DND-41 (cell line): ENCODE data around the gene TIE1.

Experiments used
- ATAC-seq: fragments of 200-7000 bp; cut with Tn5 transposase; 3 replicates; pipeline ENCODE4 v1.9.1; 2021; ENCODE audit warnings: low read depth; ENCODE audit not compliant: insufficient read depth
- DNase-seq: peaks from one replicate; pipeline ENCODE4 v3.0.0-alpha.2; 2020
- H2AFZ ChIP-seq: 2 replicates; pipeline ENCODE4 v1.6.0; 2012; ENCODE audit warnings: low read depth, low read length
- H3K27ac ChIP-seq: 2 replicates; pipeline ENCODE4 v1.5.1; 2012; ENCODE audit warnings: low read length, inconsistent platforms
- H3K27me3 ChIP-seq: fragments of 200-600 bp; sonication (generic); 2 replicates; pipeline ENCODE4 v1.6.0; 2012; ENCODE audit warnings: low read length, mild to moderate bottlenecking, inconsistent platforms; ENCODE audit not compliant: insufficient read depth, poor library complexity
- H3K36me3 ChIP-seq: 2 replicates; pipeline ENCODE4 v1.5.1; 2012; ENCODE audit warnings: low read length, inconsistent platforms; ENCODE audit not compliant: insufficient read depth
- H3K4me1 ChIP-seq: 2 replicates; pipeline ENCODE4 v1.5.1; 2012; ENCODE audit warnings: mild to moderate bottlenecking, low read length; ENCODE audit not compliant: insufficient read depth
- H3K4me2 ChIP-seq: 2 replicates; pipeline ENCODE4 v1.6.0; 2012; ENCODE audit warnings: mild to moderate bottlenecking, moderate library complexity, low read length, inconsistent platforms; ENCODE audit not compliant: insufficient read depth
- H3K4me3 ChIP-seq, 2 experiments: fragments of 200-600 bp in 1 of 2; shearing (Covaris generic) in 1 of 2; 2 replicates each; pipeline ENCODE4 v1.5.1; 2012 to 2016; ENCODE audit warnings: inconsistent platforms in 2 of 2, low read length in 2 of 2, mild to moderate bottlenecking in 2 of 2, low read depth in 1 of 2, moderate library complexity in 1 of 2
- H3K79me2 ChIP-seq: 2 replicates; pipeline ENCODE4 v1.6.0; 2012; ENCODE audit warnings: low read length, inconsistent platforms; ENCODE audit not compliant: insufficient read depth
- H3K9ac ChIP-seq: 2 replicates; pipeline ENCODE4 v1.6.0; 2012; ENCODE audit warnings: low read depth, mild to moderate bottlenecking, inconsistent platforms, low read length, moderate library complexity
- H3K9me3 ChIP-seq: 2 replicates; pipeline ENCODE4 v1.5.1; 2012; ENCODE audit warnings: low read length, moderate library complexity, mild to moderate bottlenecking, inconsistent platforms; ENCODE audit not compliant: insufficient read depth, severe bottlenecking
- H4K20me1 ChIP-seq: 2 replicates; pipeline ENCODE4 v1.6.0; 2012; ENCODE audit warnings: low read length; ENCODE audit not compliant: insufficient read depth
- CTCF ChIP-seq: IDR thresholded peaks from 2 replicates; pipeline ENCODE4 v1.5.1; 2012; ENCODE audit warnings: borderline replicate concordance, low read length, moderate library complexity, mild to moderate bottlenecking; ENCODE audit not compliant: poor library complexity, severe bottlenecking; ENCODE audit errors: extremely low read depth
- EZH2 ChIP-seq: IDR thresholded peaks from 3 replicates; pipeline ENCODE4 v1.6.1; 2012; ENCODE audit warnings: borderline replicate concordance, low read depth, mild to moderate bottlenecking, moderate library complexity, low read length, inconsistent platforms; ENCODE audit not compliant: severe bottlenecking

TIE1 gene

GRCh38 chr1:43253876-43254275 is 46.9 kb upstream of the TIE1 start:
- Histone ChIP-seq H3K36me3 (no peaks in the 10 kb centered on the region), H3K4me1 (no peaks in the 10 kb centered on the region), H3K79me2 (no peaks in the 10 kb centered on the region), H3K4me3 (no peak overlapping the region), H3K9me3 (no peaks in the 10 kb centered on the region), H4K20me1 (no peaks in the 10 kb centered on the region), H3K9ac (no peak overlapping the region), H2AFZ (no peak overlapping the region), H3K27me3 (no peaks in the 10 kb centered on the region), H3K27ac (no peak overlapping the region), H3K4me2 (no peak overlapping the region)
- ATAC-seq (no peak), DNase-seq (no peak)
- TF ChIP-seq EZH2 (no peak), CTCF (no peak)

- H3K27ac ChIP-seq: no peak overlapping the region
- H4K20me1 ChIP-seq: no peaks in the 10 kb centered on the region
- DNase-seq (no peak), ATAC-seq (no peak)
- H3K4me1 ChIP-seq: no peaks in the 10 kb centered on the region
- no peak overlapping the region for H2AFZ ChIP-seq
- H3K79me2 ChIP-seq: no peaks in the 10 kb centered on the region
- no peaks in the 10 kb centered on the region for H3K36me3 ChIP-seq
- H3K9ac ChIP-seq: no peak overlapping the region
- peaks cover 4% of the 10 kb centered on the region for H3K9me3 ChIP-seq
- no peak overlapping the region for H3K4me2 ChIP-seq
- no peak overlapping the region for H3K4me3 ChIP-seq
- H3K27me3 ChIP-seq: no peaks in the 10 kb centered on the region
- no peak for TF ChIP-seq EZH2
- TF ChIP-seq CTCF: no peak
Measured at GRCh38 chr1:43255438-43256210, 45.2 kb upstream of the TIE1 start.

- no peaks in the 10 kb centered on the region for H3K36me3 ChIP-seq
- no peak overlapping the region for H2AFZ ChIP-seq
- no peaks in the 10 kb centered on the region for H4K20me1 ChIP-seq
- H3K9me3 ChIP-seq: peaks cover 4% of the 10 kb centered on the region
- ATAC-seq (no peak), DNase-seq (no peak)
- no peaks in the 10 kb centered on the region for H3K27me3 ChIP-seq
- TF ChIP-seq CTCF: no peak
- no peak for TF ChIP-seq EZH2
- H3K4me2 ChIP-seq: no peak overlapping the region
- no peak overlapping the region for H3K27ac ChIP-seq
- H3K4me3 ChIP-seq: no peak overlapping the region
- H3K79me2 ChIP-seq: no peaks in the 10 kb centered on the region
- H3K4me1 ChIP-seq: no peaks in the 10 kb centered on the region
- H3K9ac ChIP-seq: no peak overlapping the region
Measured at GRCh38 chr1:43256675-43257570, 43.9 kb upstream of the TIE1 start.
